OCI-LY3 (cell line): ENCODE results near the gene TRAPPC8.

Source experiments
- EZH2phosphoT487 ChIP-seq: fragments of 200-600 bp; shearing (Covaris generic); IDR thresholded peaks from 2 replicates; pipeline ENCODE4 v1.6.1; 2018; ENCODE audit warnings: antibody characterized with exemption, mixed run types, low read depth
- TF ChIP-seq, protein P1 (sequence below): fragments of 200-600, 300-600 bp; sonication (generic); IDR thresholded peaks from 2 replicates; pipeline ENCODE4 v1.5.1; 2014; ENCODE audit warnings: antibody characterized with exemption, low read length, low read depth

DNA sequence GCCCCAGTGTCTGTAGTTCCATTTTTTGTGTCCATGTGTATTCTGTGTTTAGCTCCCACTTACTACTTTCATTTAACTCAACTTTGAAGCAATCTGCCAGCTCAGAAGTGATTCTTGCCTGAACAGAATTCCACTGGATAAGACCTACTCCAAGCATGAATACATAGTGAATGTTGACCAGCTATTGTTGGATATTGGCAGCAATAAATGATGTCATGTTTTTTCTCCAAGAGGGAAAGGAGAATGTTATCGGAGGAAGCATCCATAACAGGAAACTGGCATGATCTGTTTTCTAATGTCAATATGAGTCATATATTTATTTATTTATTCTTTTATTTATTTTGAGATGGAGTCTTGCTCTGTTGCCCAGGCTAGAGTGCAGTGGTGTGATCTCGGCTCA is 36.8 kb upstream of the TRAPPC8 start:
- TF ChIP-seq, protein P1, sequence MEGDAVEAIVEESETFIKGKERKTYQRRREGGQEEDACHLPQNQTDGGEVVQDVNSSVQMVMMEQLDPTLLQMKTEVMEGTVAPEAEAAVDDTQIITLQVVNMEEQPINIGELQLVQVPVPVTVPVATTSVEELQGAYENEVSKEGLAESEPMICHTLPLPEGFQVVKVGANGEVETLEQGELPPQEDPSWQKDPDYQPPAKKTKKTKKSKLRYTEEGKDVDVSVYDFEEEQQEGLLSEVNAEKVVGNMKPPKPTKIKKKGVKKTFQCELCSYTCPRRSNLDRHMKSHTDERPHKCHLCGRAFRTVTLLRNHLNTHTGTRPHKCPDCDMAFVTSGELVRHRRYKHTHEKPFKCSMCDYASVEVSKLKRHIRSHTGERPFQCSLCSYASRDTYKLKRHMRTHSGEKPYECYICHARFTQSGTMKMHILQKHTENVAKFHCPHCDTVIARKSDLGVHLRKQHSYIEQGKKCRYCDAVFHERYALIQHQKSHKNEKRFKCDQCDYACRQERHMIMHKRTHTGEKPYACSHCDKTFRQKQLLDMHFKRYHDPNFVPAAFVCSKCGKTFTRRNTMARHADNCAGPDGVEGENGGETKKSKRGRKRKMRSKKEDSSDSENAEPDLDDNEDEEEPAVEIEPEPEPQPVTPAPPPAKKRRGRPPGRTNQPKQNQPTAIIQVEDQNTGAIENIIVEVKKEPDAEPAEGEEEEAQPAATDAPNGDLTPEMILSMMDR, result no peak
- TF ChIP-seq EZH2phosphoT487, result no peak
